ENCODE results near the gene CTXN3. TPM values are rescaled to one million over a fixed set of nuclear protein-coding genes. Genes with fewer than 3 reads are reported as not detected.

Gene CTXN3
- total and polyA plus RNA-seq, 2 donors (not counting 3 experiments of a cell fraction or from before 2014, with no cell fraction given) = not detected

DNA sequence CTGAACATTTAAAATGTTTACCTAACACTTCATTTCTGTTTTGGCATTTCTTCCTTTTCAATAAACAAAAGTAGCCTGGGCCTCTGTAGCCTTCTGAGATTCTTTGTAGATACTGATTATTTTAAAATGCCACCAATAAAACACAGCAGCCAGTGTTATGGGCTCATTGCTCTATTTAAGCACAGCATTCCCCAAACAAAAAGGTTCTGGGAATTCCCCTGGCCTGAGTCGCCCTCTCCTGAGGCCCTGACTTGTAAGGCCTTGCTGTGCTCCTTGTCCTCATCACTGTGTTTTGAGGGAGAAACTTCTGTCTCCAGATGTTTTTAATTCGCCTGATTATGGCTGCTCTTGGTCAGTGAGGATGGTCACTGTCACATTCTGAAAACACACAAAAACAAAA lies 33.0 kb upstream of the CTXN3 start:
- Histone ChIP-seq H3K4me3 (replicated peaks in 1 of 3; ENCODE audit: insufficient read depth in 1 of 3, low read depth in 1 of 3, low read length in 3 of 3) (no peak overlapping the region), H3K4me1 (ENCODE audit: control insufficient read depth, extremely low read depth, insufficient read depth, low read length) (no peaks in the 10 kb centered on the region), H3K4me2 (ENCODE audit: insufficient read depth, low read length) (no peak overlapping the region), H3K27me3 (ENCODE audit: control insufficient read depth in 2 of 2, insufficient read depth in 2 of 2, low read length in 2 of 2) (peaks cover 0 to 2% of the 10 kb centered on the region in 2 experiments), H3K36me3 (ENCODE audit: control insufficient read depth in 2 of 2, extremely low read depth in 1 of 2, insufficient read depth in 2 of 2, low read length in 2 of 2) (no peaks in the 10 kb centered on the region), H3K27ac (ENCODE audit: insufficient read depth, low read depth, low read length) (no peak overlapping the region), H3K79me2 (ENCODE audit: control insufficient read depth, insufficient read depth, low read length) (no peaks in the 10 kb centered on the region), H3K9me1 (replicated peaks; ENCODE audit: control insufficient read depth, extremely low read depth, insufficient read depth, low read length) (no peaks in the 10 kb centered on the region), H2AFZ (ENCODE audit: low read depth, low read length) (no peak overlapping the region), H3K9ac (replicated peaks; ENCODE audit: extremely low read depth, insufficient read depth, low read length) (no peak overlapping the region), H4K20me1 (replicated peaks; ENCODE audit: control insufficient read depth, extremely low read depth, insufficient read depth, low read length) (no peaks in the 10 kb centered on the region), H3K9me3 (replicated peaks; ENCODE audit: control insufficient read depth, insufficient read depth, low read length) (no peaks in the 10 kb centered on the region)
- BruUV-seq (replicated peaks) = no TSS peak
- ChIA-PET POLR2A (no interaction called here), CTCF (no interaction called here)
- no peak for FAIRE-seq
- no peak for TF ChIP-seq GATA2 (IDR thresholded peaks at IDR 0.05; ENCODE audit: insufficient read depth, insufficient read length, low read depth, low read length)
- no peak for TF ChIP-seq JUN (IDR thresholded peaks at IDR 0.05; ENCODE audit: borderline replicate concordance, insufficient read depth, insufficient read length, low read depth)
- TF ChIP-seq, protein P1, sequence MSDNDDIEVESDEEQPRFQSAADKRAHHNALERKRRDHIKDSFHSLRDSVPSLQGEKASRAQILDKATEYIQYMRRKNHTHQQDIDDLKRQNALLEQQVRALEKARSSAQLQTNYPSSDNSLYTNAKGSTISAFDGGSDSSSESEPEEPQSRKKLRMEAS (IDR thresholded peaks at IDR 0.05; ENCODE audit: insufficient read depth, insufficient read length) = no peak
- no peak for TF ChIP-seq CTCF (IDR thresholded peaks at IDR 0.05; ENCODE audit: extremely low read depth in 1 of 2, insufficient read depth in 1 of 2, low read depth in 1 of 2, low read length in 2 of 2)
- TF ChIP-seq FOS (IDR thresholded peaks at IDR 0.05; ENCODE audit: borderline replicate concordance, insufficient read depth, low read length) = no peak
- TF ChIP-seq POLR2AphosphoS5 (IDR thresholded peaks at IDR 0.05; ENCODE audit: insufficient read depth, low read depth, low read length) = no peak
- TF ChIP-seq POLR2A (IDR thresholded peaks at IDR 0.05; ENCODE audit: low read depth, low read length) = no peak
- TF ChIP-seq MYC (IDR thresholded peaks at IDR 0.05; ENCODE audit: low read depth, low read length) = no peak
- TF ChIP-seq EZH2 (IDR thresholded peaks at IDR 0.05; ENCODE audit: borderline replicate concordance, low read depth, low read length, severe bottlenecking) = no peak
- dilution Hi-C loops (cut with MboI; ENCODE audit: extremely low pct_ligation_motif_present, low sequenced_read_pairs) = no loop called here
- no peak for DNase-seq (ENCODE audit: low read depth, low spot score)
- intact Hi-C loops (cut with micrococcal nuclease) = no loop called here
